GM23338 (cell line): ENCODE data around the gene TACSTD2. TPM values are rescaled to one million over a fixed set of nuclear protein-coding genes. Genes with fewer than 3 reads are reported as not detected.

Experiments used
- ATAC-seq: fragments of 200-7000 bp; cut with Tn5 transposase; 3 replicates; pipeline ENCODE4 v1.9.1; 2020
- DNase-seq: peaks from one replicate; pipeline ENCODE4 v3.0.0-alpha.2; 2015; ENCODE audit warnings: low spot score
- H2AFZ ChIP-seq: fragments of 200-600 bp; sonication (generic); 2 replicates; pipeline ENCODE4 v1.8.0; 2016; ENCODE audit warnings: antibody characterized with exemption, mild to moderate bottlenecking, moderate library complexity
- H3F3A ChIP-seq: fragments of 200-600 bp; sonication (generic); replicated peaks from 2 replicates; pipeline ENCODE4 v1.8.0; 2017; ENCODE audit warnings: antibody characterized with exemption, mixed run types, low read depth
- H3K27ac ChIP-seq: fragments of 200-600 bp; sonication (generic); 2 replicates; pipeline ENCODE4 v1.6.1; 2016; ENCODE audit warnings: low read depth
- H3K27me3 ChIP-seq: fragments of 200-600 bp; sonication (generic); 2 replicates; pipeline ENCODE4 v1.8.0; 2016; ENCODE audit warnings: mild to moderate bottlenecking, mixed run types, moderate library complexity; ENCODE audit not compliant: insufficient read depth
- H3K36me3 ChIP-seq: fragments of 200-600 bp; sonication (generic); 2 replicates; pipeline ENCODE4 v1.8.0; 2016; ENCODE audit warnings: mild to moderate bottlenecking; ENCODE audit not compliant: insufficient read depth
- H3K4me1 ChIP-seq: fragments of 200-600 bp; sonication (generic); 2 replicates; pipeline ENCODE4 v1.8.0; 2016; ENCODE audit warnings: mild to moderate bottlenecking, moderate library complexity; ENCODE audit not compliant: insufficient read depth
- H3K4me2 ChIP-seq: fragments of 200-600 bp; sonication (generic); 2 replicates; pipeline ENCODE4 v1.7.1; 2017; ENCODE audit warnings: mixed run types
- H3K4me3 ChIP-seq: fragments of 200-600 bp; sonication (generic); 2 replicates; pipeline ENCODE4 v1.6.1; 2016; ENCODE audit warnings: mixed run types
- H3K79me2 ChIP-seq: fragments of 200-600 bp; sonication (generic); replicated peaks from 2 replicates; pipeline ENCODE4 v1.8.0; 2017; ENCODE audit warnings: mild to moderate bottlenecking; ENCODE audit not compliant: insufficient read depth
- H3K9me2 ChIP-seq: fragments of 200-600 bp; sonication (generic); 2 replicates; pipeline ENCODE4 v1.8.0; 2017; ENCODE audit not compliant: insufficient read depth
- H4K20me1 ChIP-seq: fragments of 200-600 bp; sonication (generic); replicated peaks from 2 replicates; pipeline ENCODE4 v1.8.0; 2017; ENCODE audit warnings: mild to moderate bottlenecking; ENCODE audit not compliant: insufficient read depth
- H3K27ac Mint-ChIP-seq: 2 replicates; pipeline ENCODE4 v1.8.0; 2020; ENCODE audit warnings: inconsistent platforms, mild to moderate bottlenecking, moderate library complexity, mixed read lengths
- H3K27me3 Mint-ChIP-seq: 3 replicates; pipeline ENCODE4 v1.8.0; 2022; ENCODE audit warnings: low read depth, mild to moderate bottlenecking, moderate library complexity, mixed read lengths, inconsistent platforms; ENCODE audit not compliant: insufficient read depth, poor library complexity
- H3K36me3 Mint-ChIP-seq: 3 replicates; pipeline ENCODE4 v1.8.0; 2021; ENCODE audit warnings: low read depth, mild to moderate bottlenecking, inconsistent platforms, moderate library complexity, mixed read lengths
- H3K4me1 Mint-ChIP-seq: 3 replicates; pipeline ENCODE4 v1.8.0; 2020; ENCODE audit warnings: mild to moderate bottlenecking, inconsistent platforms, mixed read lengths
- H3K4me3 Mint-ChIP-seq: 3 replicates; pipeline ENCODE4 v1.8.0; 2021; ENCODE audit warnings: moderate library complexity, mild to moderate bottlenecking, inconsistent platforms, mixed read lengths
- H3K9me3 Mint-ChIP-seq: 3 replicates; pipeline ENCODE4 v1.8.0; 2020; ENCODE audit warnings: moderate library complexity, mild to moderate bottlenecking, inconsistent platforms, mixed read lengths
- CREB1 ChIP-seq: fragments of 250-450 bp; sonication (Bioruptor Pico); IDR thresholded peaks from 2 replicates; pipeline ENCODE4 v1.5.0; 2020; ENCODE audit warnings: low read depth, mild to moderate bottlenecking, moderate library complexity
- CTCF ChIP-seq, 2 experiments: fragments of 200-600 bp in 1 of 2; sonication (generic) in 1 of 2; conservative IDR thresholded peaks; 2 replicates each; pipeline versions ENCODE4 v1.5.1 to v1.6.1; 2016 to 2017; ENCODE audit warnings: antibody characterized with exemption in 2 of 2, low read depth in 2 of 2, mild to moderate bottlenecking in 2 of 2, moderate library complexity in 1 of 2
- ETS1 ChIP-seq: IDR thresholded peaks from 2 replicates; pipeline ENCODE4 v1.6.1; 2016; ENCODE audit warnings: antibody characterized with exemption
- EZH2phosphoT487 ChIP-seq: fragments of 200-600 bp; sonication (generic); IDR thresholded peaks from one replicate; pipeline ENCODE4 v1.8.1; 2018; ENCODE audit warnings: antibody characterized with exemption; ENCODE audit not compliant: unreplicated experiment
- JUNB ChIP-seq: IDR thresholded peaks from one replicate; pipeline ENCODE4 v1.6.1; 2016; ENCODE audit warnings: antibody characterized with exemption; ENCODE audit not compliant: unreplicated experiment
- NANOG ChIP-seq: IDR thresholded peaks from 2 replicates; pipeline ENCODE4 v1.6.1; 2016; ENCODE audit warnings: antibody characterized with exemption, borderline replicate concordance
- POLR2AphosphoS5 ChIP-seq: IDR thresholded peaks from 2 replicates; pipeline ENCODE4 v1.6.1; 2016; ENCODE audit warnings: antibody characterized with exemption, low read depth
- STAT1 ChIP-seq: IDR thresholded peaks from one replicate; pipeline ENCODE4 v1.6.1; 2016; ENCODE audit warnings: antibody characterized with exemption; ENCODE audit not compliant: unreplicated experiment
- ZNF114 ChIP-seq: fragments of 250-450 bp; sonication (Bioruptor Pico); IDR thresholded peaks from 2 replicates; pipeline ENCODE4 v1.5.0; 2020; ENCODE audit warnings: mild to moderate bottlenecking, moderate library complexity
- ZNF331 ChIP-seq: fragments of 250-450 bp; sonication (Bioruptor Pico); IDR thresholded peaks from 2 replicates; pipeline ENCODE4 v1.5.0; 2020; ENCODE audit warnings: low read depth, mild to moderate bottlenecking, moderate library complexity
- ZNF462 ChIP-seq: fragments of 250-450 bp; sonication (Bioruptor Pico); IDR thresholded peaks from 2 replicates; pipeline ENCODE4 v1.5.0; 2020; ENCODE audit warnings: mild to moderate bottlenecking, moderate library complexity
- polyA plus RNA-seq: library from polyadenylated mRNA; unstranded; fragments of >200 nt; fragmentation: Nextera tagmentation; extraction: Ambion mirVana; gene quantifications from 2 replicates; pipeline ENCODE4 v1.2.1, GENCODE V29; 2016
- total RNA-seq: library from RNA; depleted of rRNA; stranded (reverse); fragments of >200 nt; shearing (Covaris generic); gene quantifications from 2 replicates; pipeline ENCODE4 v1.2.3, GENCODE V29; 2014

TACSTD2 gene
- total and polyA plus RNA-seq, 2 experiments from 2014 or later: 0.86 to 1.5 TPM

GRCh38 chr1:58608945-58609344 lies 31.9 kb upstream of the TACSTD2 start:
- Histone ChIP-seq H4K20me1 (no peaks in the 10 kb centered on the region), H3K9me2 (peaks cover 9% of the 10 kb centered on the region; the same call in 1 of the 2 replicates), H3F3A (no peaks in the 10 kb centered on the region), H3K4me2 (no peak overlapping the region), H3K36me3 (no peaks in the 10 kb centered on the region), H2AFZ (no peak overlapping the region), H3K4me1 (no peaks in the 10 kb centered on the region), H3K27ac (no peak overlapping the region), H3K79me2 (no peaks in the 10 kb centered on the region), H3K4me3 (no peak overlapping the region), H3K27me3 (no peaks in the 10 kb centered on the region)
- H3K27ac Mint-ChIP-seq: no peak overlapping the region
- no peak for TF ChIP-seq CTCF (conservative IDR thresholded peaks at IDR 0.05; ENCODE audit: low read depth in 2 of 2)
- no peak for TF ChIP-seq STAT1
- no peak for TF ChIP-seq NANOG
- TF ChIP-seq ZNF114 (CRISPR knock-in tag): no peak
- TF ChIP-seq ETS1: no peak
- no peak for TF ChIP-seq ZNF331 (CRISPR knock-in tag)
- no peak for TF ChIP-seq ZNF462 (CRISPR knock-in tag)
- TF ChIP-seq POLR2AphosphoS5: no peak
- TF ChIP-seq CREB1 (CRISPR knock-in tag): no peak
- no peak for TF ChIP-seq EZH2phosphoT487
- TF ChIP-seq JUNB: no peak
- H3K4me3 Mint-ChIP-seq: no peak overlapping the region
- no peaks in the 10 kb centered on the region for H3K27me3 Mint-ChIP-seq
- DNase-seq (no peak), ATAC-seq (no peak)
- no peaks in the 10 kb centered on the region for H3K4me1 Mint-ChIP-seq
- H3K9me3 Mint-ChIP-seq: no peaks in the 10 kb centered on the region; the same call in 2 of the 3 replicates
- no peaks in the 10 kb centered on the region for H3K36me3 Mint-ChIP-seq
